Measurements from ENCODE around the gene CNN2.

CNN2 gene

DNA sequence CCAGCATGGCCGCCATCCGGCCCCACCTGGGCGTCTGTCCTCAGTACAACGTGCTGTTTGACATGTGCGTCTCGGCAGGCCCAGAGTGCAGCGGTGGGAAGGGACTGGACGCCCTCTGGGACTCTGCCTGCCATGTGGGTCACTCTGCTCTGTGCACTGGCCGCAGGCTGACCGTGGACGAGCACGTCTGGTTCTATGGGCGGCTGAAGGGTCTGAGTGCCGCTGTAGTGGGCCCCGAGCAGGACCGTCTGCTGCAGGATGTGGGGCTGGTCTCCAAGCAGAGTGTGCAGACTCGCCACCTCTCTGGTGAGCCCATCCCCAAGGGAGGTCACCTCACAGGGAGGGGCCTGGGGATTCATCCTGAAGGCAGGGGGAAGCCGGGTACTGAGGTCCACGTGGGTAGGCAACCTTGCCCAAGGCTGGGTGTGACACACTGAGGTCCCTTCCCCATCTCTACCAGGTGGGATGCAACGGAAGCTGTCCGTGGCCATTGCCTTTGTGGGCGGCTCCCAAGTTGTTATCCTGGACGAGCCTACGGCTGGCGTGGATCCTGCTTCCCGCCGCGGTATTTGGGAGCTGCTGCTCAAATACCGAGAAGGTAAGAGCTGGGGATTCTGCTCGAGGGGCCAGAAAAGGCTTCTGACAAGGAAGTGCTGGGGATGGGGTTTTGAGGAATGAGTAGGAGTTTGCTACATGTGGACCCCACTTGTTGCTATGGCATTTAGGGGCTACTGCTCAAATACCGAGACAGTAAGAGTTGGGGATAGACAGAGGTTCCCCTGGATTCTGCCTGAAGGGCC, 24.8 kb downstream of the CNN2 start:
- H3K27me3 Mint-ChIP-seq = no peaks in the 10 kb centered on the region
- H3K4me3 Mint-ChIP-seq = no peak overlapping the region
- H3K36me3 Mint-ChIP-seq (ENCODE audit: low read depth) = peaks cover 81% of the 10 kb centered on the region
- no peaks in the 10 kb centered on the region for H3K9me3 Mint-ChIP-seq
- H3K27ac Mint-ChIP-seq = no peak overlapping the region
- intact Hi-C loops (cut with micrococcal nuclease) = no loop called here
- peaks cover 8% of the 10 kb centered on the region for H3K4me1 Mint-ChIP-seq (ENCODE audit: low read depth)

DNA sequence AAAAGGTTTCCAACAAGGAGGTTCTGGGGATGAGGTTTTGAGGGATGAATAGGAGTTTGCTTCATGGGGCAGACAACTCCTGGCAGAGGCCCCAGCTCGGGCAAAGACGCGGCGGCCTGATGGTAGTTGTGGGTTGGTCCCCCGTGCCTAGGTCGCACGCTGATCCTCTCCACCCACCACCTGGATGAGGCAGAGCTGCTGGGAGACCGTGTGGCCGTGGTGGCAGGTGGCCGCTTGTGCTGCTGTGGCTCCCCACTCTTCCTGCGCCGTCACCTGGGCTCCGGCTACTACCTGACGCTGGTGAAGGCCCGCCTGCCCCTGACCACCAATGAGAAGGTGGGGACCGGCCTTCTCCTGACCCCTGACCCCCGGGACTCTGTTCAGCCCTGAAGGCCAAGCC, 25.4 kb downstream of the CNN2 start:
- intact Hi-C loops (cut with micrococcal nuclease) = no loop called here
- Mint-ChIP-seq H3K4me1 (ENCODE audit: low read depth) (peaks cover 8% of the 10 kb centered on the region), H3K27ac (no peak overlapping the region), H3K36me3 (ENCODE audit: low read depth) (peaks cover 81% of the 10 kb centered on the region), H3K27me3 (no peaks in the 10 kb centered on the region), H3K4me3 (no peak overlapping the region), H3K9me3 (no peaks in the 10 kb centered on the region)

DNA sequence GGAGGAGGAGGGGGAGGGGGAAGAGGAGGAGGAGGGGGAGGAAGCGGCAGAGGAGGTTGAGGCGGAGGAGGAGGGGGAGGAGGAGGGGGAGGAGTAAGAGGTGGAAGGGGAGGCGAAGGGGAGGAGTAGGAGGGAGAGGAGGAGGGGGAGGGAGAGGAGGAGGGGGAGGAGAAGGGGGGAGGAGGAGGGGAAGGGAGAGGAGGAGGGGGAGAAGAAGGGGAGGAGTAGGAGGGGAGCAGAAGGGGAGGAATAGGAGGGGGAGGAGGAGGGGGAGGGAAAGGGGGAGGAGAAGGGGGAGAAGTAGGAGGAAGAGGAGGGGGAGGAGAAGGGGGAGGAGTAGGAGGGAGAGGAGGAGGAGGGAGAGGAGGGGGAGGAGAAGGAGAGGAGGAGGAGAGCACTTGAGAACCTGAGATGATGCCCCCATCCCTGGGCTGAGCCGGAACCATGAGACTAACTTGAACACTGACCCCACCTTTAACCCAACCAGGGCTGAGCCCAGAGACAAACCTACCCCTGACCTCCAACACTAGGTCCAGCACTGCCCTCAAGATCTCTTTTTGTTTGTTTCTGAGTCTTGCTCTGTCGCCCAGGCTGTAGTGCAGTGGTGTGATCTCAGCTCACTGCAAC, 26.1 kb downstream of the CNN2 start:
- Mint-ChIP-seq H3K27me3 (no peaks in the 10 kb centered on the region), H3K4me3 (no peak overlapping the region), H3K27ac (no peak overlapping the region), H3K4me1 (ENCODE audit: low read depth) (peaks cover 11% of the 10 kb centered on the region), H3K9me3 (peaks cover under 1% of the 10 kb centered on the region), H3K36me3 (ENCODE audit: low read depth) (peaks cover 81% of the 10 kb centered on the region)
- intact Hi-C loops (cut with micrococcal nuclease) = no loop called here

DNA sequence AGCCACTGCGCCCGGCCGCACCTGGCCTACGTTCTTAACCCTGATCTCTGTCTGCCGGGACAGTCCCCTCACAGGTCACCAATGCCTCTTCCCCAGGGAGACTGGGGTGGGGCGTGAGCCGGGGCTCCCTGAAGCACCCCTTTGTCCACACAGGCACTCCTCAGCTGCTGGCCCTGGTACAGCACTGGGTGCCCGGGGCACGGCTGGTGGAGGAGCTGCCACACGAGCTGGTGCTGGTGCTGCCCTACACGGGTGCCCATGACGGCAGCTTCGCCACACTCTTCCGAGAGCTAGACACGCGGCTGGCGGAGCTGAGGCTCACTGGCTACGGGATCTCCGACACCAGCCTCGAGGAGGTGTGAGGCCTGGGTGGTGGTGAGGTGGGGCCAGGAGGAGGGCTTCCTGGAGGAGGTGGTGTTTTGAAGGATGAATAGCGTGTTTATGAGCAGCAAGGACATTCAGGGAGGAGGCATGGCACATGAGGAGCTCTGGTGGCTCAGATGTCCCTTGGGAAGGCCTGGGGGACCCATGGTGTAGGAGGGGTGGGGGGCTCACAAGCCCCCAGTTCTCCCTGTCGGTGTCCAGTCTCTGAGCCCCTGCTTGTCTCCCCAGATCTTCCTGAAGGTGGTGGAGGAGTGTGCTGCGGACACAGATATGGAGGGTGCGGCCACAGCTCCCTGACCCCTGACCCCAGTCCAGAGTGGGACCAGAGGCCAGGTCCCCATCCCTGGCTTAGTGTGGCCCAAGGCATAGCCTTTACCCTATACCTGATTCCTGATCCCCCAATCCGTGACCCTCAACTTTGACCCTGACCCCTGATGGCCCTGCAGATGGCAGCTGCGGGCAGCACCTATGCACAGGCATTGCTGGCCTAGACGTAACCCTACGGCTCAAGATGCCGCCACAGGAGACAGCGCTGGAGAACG, 27.0 kb downstream of the CNN2 start:
- H3K27ac Mint-ChIP-seq = no peak overlapping the region
- H3K4me1 Mint-ChIP-seq (ENCODE audit: low read depth) = peaks cover 13% of the 10 kb centered on the region
- intact Hi-C loops (cut with micrococcal nuclease) = no loop called here
- peaks cover 87% of the 10 kb centered on the region for H3K36me3 Mint-ChIP-seq (ENCODE audit: low read depth)
- peaks cover 7% of the 10 kb centered on the region for H3K9me3 Mint-ChIP-seq
- no peaks in the 10 kb centered on the region for H3K27me3 Mint-ChIP-seq
- H3K4me3 Mint-ChIP-seq = no peak overlapping the region

DNA sequence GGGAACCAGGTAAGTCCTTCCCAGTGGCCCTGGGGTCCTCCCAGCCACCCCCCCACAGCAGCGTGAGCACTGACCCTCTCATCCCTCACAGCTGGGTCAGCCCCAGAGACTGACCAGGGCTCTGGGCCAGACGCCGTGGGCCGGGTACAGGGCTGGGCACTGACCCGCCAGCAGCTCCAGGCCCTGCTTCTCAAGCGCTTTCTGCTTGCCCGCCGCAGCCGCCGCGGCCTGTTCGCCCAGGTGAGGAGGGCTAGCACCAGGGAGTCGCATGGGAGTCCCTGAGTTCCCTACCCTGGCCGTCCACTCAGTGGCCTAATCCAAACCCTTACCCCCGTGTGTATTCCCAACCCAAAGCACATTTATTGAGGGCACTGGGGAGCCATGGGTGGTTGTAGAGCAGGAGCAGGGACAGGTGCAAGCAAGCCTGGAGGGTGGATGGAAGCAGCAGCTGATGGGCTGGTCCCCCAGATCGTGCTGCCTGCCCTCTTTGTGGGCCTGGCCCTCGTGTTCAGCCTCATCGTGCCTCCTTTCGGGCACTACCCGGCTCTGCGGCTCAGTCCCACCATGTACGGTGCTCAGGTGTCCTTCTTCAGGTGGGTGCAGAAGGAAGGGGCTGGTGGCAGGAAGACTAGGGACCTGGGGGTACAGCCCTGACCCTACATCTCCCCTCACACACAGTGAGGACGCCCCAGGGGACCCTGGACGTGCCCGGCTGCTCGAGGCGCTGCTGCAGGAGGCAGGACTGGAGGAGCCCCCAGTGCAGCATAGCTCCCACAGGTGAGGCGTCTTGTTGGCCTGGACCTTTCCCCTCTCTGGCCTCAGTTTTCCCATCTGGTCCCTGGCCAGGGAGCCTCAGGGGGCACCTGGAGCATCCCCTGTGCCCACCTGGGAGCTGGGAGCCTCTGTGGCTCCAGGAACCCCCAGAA, 28.0 kb downstream of the CNN2 start:
- H3K4me1 Mint-ChIP-seq (ENCODE audit: low read depth) = peaks cover 13% of the 10 kb centered on the region
- no peak overlapping the region for H3K27ac Mint-ChIP-seq
- intact Hi-C loops (cut with micrococcal nuclease) = no loop called here
- H3K36me3 Mint-ChIP-seq (ENCODE audit: low read depth) = peaks cover 85% of the 10 kb centered on the region
- no peaks in the 10 kb centered on the region for H3K27me3 Mint-ChIP-seq
- H3K9me3 Mint-ChIP-seq = peaks cover 7% of the 10 kb centered on the region
- H3K4me3 Mint-ChIP-seq = no peak overlapping the region

DNA sequence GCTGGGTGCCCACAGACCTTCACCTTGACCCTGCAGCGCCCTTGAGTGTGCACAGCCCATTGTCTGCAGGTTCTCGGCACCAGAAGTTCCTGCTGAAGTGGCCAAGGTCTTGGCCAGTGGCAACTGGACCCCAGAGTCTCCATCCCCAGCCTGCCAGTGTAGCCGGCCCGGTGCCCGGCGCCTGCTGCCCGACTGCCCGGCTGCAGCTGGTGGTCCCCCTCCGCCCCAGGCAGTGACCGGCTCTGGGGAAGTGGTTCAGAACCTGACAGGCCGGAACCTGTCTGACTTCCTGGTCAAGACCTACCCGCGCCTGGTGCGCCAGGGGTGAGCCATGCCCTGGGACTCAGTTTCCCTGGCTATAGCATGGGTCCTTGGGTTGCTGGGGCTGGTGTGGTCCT, 28.6 kb downstream of the CNN2 start:
- Mint-ChIP-seq H3K9me3 (peaks cover 7% of the 10 kb centered on the region), H3K36me3 (ENCODE audit: low read depth) (peaks cover 85% of the 10 kb centered on the region), H3K4me1 (ENCODE audit: low read depth) (peaks cover 13% of the 10 kb centered on the region), H3K27me3 (no peaks in the 10 kb centered on the region), H3K4me3 (no peak overlapping the region), H3K27ac (no peak overlapping the region)
- intact Hi-C loops (cut with micrococcal nuclease) = no loop called here

DNA sequence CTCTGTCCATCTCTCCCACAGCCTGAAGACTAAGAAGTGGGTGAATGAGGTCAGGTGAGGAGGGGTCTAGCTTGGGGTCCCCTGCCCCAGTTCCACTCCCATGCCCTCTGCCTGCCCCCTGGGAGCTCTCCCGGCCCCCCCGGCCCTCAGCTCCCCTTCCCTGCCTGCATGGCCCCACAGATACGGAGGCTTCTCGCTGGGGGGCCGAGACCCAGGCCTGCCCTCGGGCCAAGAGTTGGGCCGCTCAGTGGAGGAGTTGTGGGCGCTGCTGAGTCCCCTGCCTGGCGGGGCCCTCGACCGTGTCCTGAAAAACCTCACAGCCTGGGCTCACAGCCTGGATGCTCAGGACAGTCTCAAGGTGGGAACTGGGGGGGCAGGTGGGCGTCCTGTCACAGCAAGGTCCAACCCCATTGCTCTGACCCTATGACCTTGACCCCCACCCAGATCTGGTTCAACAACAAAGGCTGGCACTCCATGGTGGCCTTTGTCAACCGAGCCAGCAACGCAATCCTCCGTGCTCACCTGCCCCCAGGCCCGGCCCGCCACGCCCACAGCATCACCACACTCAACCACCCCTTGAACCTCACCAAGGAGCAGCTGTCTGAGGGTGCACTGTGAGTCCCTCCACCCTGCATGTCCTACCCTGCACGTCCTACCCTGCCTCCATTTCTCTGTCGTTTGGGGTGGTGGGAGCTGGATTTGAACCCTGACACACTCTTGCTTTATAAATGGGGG, 29.6 kb downstream of the CNN2 start:
- Mint-ChIP-seq H3K4me1 (ENCODE audit: low read depth) (peaks cover 13% of the 10 kb centered on the region), H3K36me3 (ENCODE audit: low read depth) (peaks cover 78% of the 10 kb centered on the region), H3K9me3 (peaks cover 7% of the 10 kb centered on the region), H3K27ac (no peak overlapping the region), H3K27me3 (no peaks in the 10 kb centered on the region), H3K4me3 (no peak overlapping the region)
- intact Hi-C loops (cut with micrococcal nuclease) = no loop called here

DNA sequence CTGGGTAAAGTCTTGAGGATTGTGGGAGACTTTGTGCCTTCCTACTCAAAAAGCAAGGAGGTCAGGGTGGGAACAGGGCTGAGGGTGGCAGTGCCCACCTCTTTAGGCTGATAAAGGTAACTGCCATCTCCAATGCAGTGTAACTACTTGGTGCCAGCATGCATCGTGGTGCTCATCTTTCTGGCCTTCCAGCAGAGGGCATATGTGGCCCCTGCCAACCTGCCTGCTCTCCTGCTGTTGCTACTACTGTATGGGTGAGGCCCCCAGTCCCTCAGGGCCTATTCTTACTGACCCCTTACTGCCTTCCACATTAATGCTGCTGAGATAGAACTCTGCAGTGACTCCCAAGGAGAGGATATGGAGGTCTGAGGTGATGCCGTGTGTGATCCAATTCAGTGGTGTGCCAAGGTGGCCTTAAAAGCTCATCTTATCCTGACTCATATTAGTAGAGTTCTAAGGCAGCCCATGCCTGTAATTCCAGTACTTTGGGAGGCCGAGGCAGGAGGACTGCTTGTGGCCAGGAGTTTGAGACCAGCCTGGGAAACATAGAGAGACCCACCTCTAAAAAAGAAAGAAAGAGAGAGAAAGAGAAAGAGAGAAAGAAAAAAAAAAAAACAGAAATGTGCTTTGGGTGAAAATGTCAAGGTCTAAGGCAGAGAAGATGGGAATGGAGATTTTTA, 30.9 kb downstream of the CNN2 start:
- peaks cover 5% of the 10 kb centered on the region for H3K4me1 Mint-ChIP-seq (ENCODE audit: low read depth)
- no peak overlapping the region for H3K4me3 Mint-ChIP-seq
- H3K9me3 Mint-ChIP-seq = peaks cover 7% of the 10 kb centered on the region
- no peaks in the 10 kb centered on the region for H3K27me3 Mint-ChIP-seq
- H3K27ac Mint-ChIP-seq = no peak overlapping the region
- H3K36me3 Mint-ChIP-seq (ENCODE audit: low read depth) = peaks cover 80% of the 10 kb centered on the region
- intact Hi-C loops (cut with micrococcal nuclease) = no loop called here

DNA sequence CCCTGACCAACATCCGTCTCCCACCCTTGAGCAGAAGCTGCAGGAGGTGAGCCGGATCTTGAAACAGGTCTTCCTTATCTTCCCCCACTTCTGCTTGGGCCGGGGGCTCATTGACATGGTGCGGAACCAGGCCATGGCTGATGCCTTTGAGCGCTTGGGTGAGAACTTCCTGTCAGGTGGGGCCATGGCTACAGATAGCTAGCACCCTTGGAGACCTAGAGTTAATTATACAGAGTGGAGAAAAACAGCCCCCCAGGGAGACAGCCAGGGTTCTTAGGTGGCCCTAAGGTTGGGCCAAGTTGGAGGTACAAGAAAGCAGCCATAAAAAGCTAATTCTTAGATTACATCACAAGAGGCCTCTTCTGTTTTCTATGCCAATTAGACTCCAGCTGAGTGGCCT, 31.7 kb downstream of the CNN2 start:
- intact Hi-C loops (cut with micrococcal nuclease) = no loop called here
- H3K9me3 Mint-ChIP-seq = peaks cover 7% of the 10 kb centered on the region
- H3K4me1 Mint-ChIP-seq (ENCODE audit: low read depth) = peaks cover 6% of the 10 kb centered on the region
- peaks cover 76% of the 10 kb centered on the region for H3K36me3 Mint-ChIP-seq (ENCODE audit: low read depth)
- H3K4me3 Mint-ChIP-seq = no peak overlapping the region
- H3K27ac Mint-ChIP-seq = no peak overlapping the region
- H3K27me3 Mint-ChIP-seq = no peaks in the 10 kb centered on the region

DNA sequence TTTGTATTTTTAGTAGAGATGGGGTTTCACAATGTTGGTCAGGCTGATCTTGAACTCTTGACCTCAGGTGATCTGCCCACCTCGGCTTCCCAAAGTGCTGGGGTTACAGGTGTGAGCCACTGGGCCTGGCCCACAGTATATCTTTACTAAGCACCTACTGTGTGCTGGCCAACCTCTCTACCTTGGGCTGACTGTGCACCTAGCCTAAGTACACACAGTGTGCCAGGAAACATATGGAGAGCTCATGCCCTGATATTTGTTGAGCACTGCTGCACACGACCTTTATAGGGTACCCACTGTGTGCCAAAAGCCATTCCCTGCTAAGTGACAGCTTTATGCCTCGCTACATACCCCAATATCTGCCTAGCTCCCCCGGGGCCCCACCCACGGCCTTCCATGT, 34.3 kb downstream of the CNN2 start:
- Mint-ChIP-seq H3K9me3 (peaks cover 7% of the 10 kb centered on the region), H3K27me3 (peaks cover 4% of the 10 kb centered on the region), H3K36me3 (ENCODE audit: low read depth) (peaks cover 57% of the 10 kb centered on the region), H3K4me3 (no peak overlapping the region), H3K4me1 (ENCODE audit: low read depth) (peaks cover 32% of the 10 kb centered on the region), H3K27ac (no peak overlapping the region)
- intact Hi-C loops (cut with micrococcal nuclease) = no loop called here

DNA sequence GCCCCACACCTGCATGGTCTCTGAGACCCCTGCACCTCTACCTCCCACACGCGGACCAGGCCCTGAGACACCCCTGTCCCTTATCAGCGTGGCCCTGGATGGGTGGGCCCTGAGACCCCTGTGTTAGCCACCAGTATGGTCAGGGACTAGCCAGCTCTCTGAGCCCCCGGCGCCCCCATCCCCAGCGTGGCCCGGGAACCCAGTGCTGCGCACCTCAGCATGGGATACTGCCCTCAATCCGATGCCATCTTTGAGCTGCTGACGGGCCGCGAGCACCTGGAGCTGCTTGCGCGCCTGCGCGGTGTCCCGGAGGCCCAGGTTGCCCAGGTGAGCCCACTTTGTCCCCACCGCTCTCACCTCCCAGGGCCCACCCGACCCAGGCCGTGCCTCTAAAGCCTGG, 35.6 kb downstream of the CNN2 start:
- Mint-ChIP-seq H3K4me3 (no peak overlapping the region), H3K27me3 (peaks cover 4% of the 10 kb centered on the region), H3K4me1 (ENCODE audit: low read depth) (peaks cover 37% of the 10 kb centered on the region), H3K27ac (no peak overlapping the region), H3K9me3 (peaks cover 7% of the 10 kb centered on the region), H3K36me3 (ENCODE audit: low read depth) (peaks cover 44% of the 10 kb centered on the region)
- intact Hi-C loops (cut with micrococcal nuclease) = no loop called here

DNA sequence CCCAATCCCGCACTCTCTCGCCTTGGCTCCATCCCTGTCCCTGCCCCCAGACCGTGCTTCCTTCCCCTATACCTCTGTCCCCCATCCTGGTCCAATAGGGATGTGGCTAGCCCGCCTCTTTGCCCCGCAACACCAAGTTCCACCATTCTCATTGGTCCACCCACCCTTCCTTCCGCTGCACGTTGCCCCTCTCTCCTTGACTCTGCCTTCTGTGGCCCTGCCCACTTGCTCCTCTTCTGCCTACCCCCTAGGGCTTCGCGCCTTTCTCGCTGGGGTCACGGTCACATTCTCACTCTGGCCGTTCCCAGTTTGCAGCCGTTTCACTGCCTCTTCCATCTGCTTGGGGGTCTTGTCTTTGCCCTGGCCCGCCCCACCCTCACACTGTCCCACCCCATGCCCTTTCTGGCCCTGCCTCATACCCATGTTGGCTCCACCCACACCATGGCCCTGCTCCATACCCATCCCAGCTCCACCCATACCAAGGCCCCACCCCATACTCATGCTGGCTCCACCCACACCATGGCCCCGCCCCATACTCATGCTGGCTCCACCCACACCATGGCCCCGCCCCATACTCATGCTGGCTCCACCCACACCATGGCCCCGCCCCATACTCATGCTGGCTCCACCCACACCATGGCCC, 36.1 kb downstream of the CNN2 start:
- Mint-ChIP-seq H3K4me1 (ENCODE audit: low read depth) (peaks cover 34% of the 10 kb centered on the region), H3K9me3 (peaks cover 7% of the 10 kb centered on the region), H3K4me3 (no peak overlapping the region), H3K27ac (no peak overlapping the region), H3K27me3 (peaks cover 4% of the 10 kb centered on the region), H3K36me3 (ENCODE audit: low read depth) (peaks cover 42% of the 10 kb centered on the region)
- intact Hi-C loops (cut with micrococcal nuclease) = no loop called here
